ENCODE results near the gene TBC1D12.

DNA sequence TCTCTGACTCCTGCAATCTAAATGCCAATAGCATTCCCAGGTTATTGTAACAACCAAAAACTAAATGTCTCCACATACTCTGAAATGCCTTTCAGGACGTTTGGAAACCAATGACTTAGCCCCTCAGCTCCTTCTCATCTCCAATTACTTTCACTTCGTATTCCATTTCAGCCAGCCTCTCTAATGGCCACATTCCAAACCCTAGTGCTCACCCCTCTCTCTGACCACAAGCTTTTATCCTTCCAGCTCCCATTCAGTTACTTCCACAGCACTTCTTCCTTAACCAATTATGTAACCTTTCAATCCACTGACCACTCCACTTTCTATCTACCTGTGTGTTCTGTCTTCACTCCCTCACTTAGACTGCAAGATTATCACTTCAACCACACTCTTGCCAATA is 43.9 kb upstream of the TBC1D12 start:
- no peak for TF ChIP-seq POLR2A (IDR thresholded peaks at IDR 0.05)
- TF ChIP-seq, protein P1, sequence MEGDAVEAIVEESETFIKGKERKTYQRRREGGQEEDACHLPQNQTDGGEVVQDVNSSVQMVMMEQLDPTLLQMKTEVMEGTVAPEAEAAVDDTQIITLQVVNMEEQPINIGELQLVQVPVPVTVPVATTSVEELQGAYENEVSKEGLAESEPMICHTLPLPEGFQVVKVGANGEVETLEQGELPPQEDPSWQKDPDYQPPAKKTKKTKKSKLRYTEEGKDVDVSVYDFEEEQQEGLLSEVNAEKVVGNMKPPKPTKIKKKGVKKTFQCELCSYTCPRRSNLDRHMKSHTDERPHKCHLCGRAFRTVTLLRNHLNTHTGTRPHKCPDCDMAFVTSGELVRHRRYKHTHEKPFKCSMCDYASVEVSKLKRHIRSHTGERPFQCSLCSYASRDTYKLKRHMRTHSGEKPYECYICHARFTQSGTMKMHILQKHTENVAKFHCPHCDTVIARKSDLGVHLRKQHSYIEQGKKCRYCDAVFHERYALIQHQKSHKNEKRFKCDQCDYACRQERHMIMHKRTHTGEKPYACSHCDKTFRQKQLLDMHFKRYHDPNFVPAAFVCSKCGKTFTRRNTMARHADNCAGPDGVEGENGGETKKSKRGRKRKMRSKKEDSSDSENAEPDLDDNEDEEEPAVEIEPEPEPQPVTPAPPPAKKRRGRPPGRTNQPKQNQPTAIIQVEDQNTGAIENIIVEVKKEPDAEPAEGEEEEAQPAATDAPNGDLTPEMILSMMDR (IDR thresholded peaks at IDR 0.05): no peak
